Activated naive CD4-positive, alpha-beta T cell treated with anti-CD3 and anti-CD28 coated beads for 36 hours (primary cell): ENCODE data around the gene NUDT8. TPM values are rescaled to one million over a fixed set of nuclear protein-coding genes. Genes with fewer than 3 reads are reported as not detected.
"Not testable (repeated sequence)": the region's sequence is repeated elsewhere in the genome, so short reads cannot be mapped to it uniquely, and the experiment has no call there.

Experiments
- CTCF ChIA-PET: fragments of 350-600 bp; sonication (Branson Sonifier 250); formaldehyde crosslinking; loops from one replicate; lab custom pipeline; 2021; ENCODE audit warnings: antibody characterized with exemption; lab: Charles Lee
- DNase-seq: peaks from one replicate; pipeline ENCODE4 v3.0.0-alpha.2; 2020
- H3K27ac Mint-ChIP-seq: one replicate; pipeline ENCODE4 v1.8.0; 2021; ENCODE audit warnings: mild to moderate bottlenecking, mixed read lengths
- H3K27me3 Mint-ChIP-seq: one replicate; pipeline ENCODE4 v1.8.0; 2021; ENCODE audit warnings: low read depth, mixed read lengths
- H3K36me3 Mint-ChIP-seq: one replicate; pipeline ENCODE4 v1.8.0; 2021; ENCODE audit warnings: low read depth, mixed read lengths
- H3K4me1 Mint-ChIP-seq: one replicate; pipeline ENCODE4 v1.8.0; 2021; ENCODE audit warnings: low read depth, mixed read lengths
- H3K4me3 Mint-ChIP-seq: one replicate; pipeline ENCODE4 v1.8.0; 2021; ENCODE audit warnings: mild to moderate bottlenecking, moderate library complexity, mixed read lengths
- H3K9me3 Mint-ChIP-seq: one replicate; pipeline ENCODE4 v1.8.0; 2021; ENCODE audit warnings: mixed read lengths
- intact Hi-C: fragments of 100-400 bp; cut with micrococcal nuclease; formaldehyde crosslinking; loops from one replicate; pipeline ENCODE4 v1.15.1; 2023
- total RNA-seq, 2 experiments: library from RNA; stranded (reverse); gene quantifications; one replicate each; pipeline ENCODE4 v1.2.3, GENCODE V29; 2021

The NUDT8 gene
- total RNA-seq, 2 experiments from 2014 or later, result 29.7 to 30.4 TPM

DNA sequence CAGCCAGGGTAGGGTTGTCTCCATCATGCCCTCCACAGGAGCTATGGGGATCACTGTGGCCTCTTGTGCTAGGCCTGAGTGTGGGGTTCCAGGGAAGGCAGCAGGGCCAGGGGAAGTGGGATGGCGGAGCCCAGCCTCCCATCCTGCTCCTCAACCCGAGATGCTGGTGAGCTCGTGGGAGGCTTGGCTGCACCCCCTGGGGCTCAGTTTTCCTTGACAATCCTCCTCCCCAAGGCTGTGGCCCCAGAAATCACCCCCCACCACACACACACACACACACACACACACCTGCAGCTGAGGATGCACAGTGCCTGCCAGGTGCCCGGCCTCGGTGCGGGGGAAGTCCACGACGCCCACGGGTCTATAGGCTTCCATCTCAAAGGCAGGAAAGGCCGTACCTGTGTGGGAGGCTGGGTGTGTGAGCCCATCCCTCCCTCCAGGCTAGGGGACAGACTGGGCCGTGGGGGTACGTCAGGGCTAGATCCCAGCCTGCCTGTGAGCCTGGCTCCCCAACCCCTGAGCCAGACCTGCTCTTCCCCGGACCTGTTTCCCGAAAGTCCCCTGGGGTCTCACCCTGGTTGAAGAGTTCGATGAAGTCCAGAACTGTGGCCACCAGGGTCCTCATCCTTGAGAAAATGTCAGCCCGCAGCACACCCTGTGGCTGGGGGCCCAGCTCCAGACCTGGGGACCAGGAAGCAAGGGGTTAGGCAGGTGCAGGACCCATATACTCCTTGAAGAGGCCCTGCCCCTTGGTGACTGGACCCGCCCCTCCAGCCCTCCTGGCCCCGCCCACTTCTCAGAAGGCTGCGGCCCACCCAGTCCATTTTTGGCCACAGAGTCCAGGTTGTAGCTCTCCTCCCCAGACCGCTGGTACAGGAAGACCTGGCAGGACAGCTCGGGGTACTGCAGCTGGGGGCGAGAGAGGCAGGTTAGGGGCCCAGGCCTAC, 15.0 kb upstream of the NUDT8 start:
- Mint-ChIP-seq H3K27ac (no peak overlapping the region), H3K4me1 (peaks cover 25% of the 10 kb centered on the region), H3K9me3 (no peaks in the 10 kb centered on the region), H3K36me3 (no peaks in the 10 kb centered on the region), H3K4me3 (no peak overlapping the region), H3K27me3 (peaks cover 2% of the 10 kb centered on the region)
- intact Hi-C loops, result loop anchor here (5.0 kb wide), 2 partner anchors 83 to 148 kb away; no protein-coding TSS in a partner anchor
- CTCF ChIA-PET, result interaction anchor here (0.5 to 1.8 kb wide), 3 partner anchors 15 to 237 kb away, joined by 3 to 7 read pairs (median 5); partner anchors contain the start of gene NUDT8
- no peak for DNase-seq

DNA sequence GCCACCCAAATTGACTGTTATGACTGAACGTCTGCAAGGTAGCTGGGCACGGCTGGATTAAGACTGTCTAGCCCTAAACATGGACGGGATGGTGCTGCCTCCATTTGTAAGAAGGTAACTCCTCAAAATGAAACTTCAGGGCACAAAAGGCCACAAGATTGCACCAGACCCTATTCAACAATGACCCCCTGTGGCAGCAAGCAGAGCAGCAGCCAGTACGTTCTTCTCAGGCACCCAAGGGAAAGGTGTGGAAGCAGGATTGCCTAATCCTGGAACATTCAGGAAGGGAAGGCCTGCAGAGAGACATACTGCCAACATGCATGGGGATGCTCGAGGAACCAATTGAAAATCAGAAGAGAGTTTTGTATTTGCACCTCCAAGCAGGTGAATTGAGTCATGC, 14.3 kb upstream of the NUDT8 start:
- Mint-ChIP-seq H3K27ac (no peak overlapping the region), H3K4me3 (no peak overlapping the region), H3K4me1 (peaks cover 21% of the 10 kb centered on the region), H3K36me3 (no peaks in the 10 kb centered on the region), H3K27me3 (peaks cover 2% of the 10 kb centered on the region), H3K9me3 (no peaks in the 10 kb centered on the region)
- CTCF ChIA-PET, result interaction anchor here (0.5 kb wide), 1 partner anchor 185 kb away, joined by 5 read pairs; no protein-coding TSS in a partner anchor
- intact Hi-C loops, result loop anchor here (5.0 kb wide), 1 partner anchor 148 kb away; no protein-coding TSS in a partner anchor
- DNase-seq, result no peak

DNA sequence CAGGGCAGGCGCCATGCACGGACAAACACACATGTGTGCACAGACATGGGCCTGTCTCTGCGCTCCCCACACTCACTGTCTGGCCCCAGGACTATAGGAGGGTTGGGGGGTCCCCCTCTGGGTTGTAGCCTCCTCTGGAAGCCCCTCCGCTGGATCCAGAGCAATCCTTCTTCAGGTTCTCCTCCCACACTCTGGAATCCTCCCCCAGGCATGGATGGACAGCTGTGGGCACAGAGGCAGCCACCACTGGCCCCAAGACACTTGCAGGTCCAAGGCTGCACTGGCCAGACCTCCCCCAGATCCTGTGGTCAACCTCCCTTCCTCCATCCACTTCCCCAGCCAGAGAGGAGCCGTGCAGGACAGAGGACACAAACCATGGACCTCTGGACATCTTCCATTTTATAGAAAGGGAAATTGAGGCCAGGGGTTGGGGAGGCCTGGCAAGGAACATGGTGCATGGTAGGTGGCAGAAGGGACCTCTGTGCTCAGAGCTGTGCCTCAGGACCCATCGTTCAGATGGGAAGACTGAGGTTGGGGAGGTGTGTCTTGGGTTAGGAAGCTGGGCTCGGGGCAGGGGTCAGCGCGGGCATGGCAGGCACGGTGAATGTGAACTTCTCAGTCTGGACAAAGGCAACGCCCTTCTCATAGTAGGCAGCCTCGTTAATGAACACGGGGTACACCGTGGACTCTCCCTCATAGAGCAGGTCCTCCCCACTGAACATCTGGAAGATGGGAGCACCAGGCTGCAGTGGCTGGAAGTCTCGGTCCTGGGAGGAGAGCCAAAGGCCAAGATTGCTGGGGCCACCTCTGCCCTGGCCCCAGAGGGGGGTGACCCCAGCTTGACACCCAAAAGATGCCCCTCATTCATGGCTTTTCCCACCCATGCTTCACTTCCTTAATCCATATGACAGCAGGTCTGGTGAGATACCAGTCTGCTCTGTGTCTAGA, 12.7 kb upstream of the NUDT8 start:
- intact Hi-C loops, result loop anchor here (5.0 kb wide), 1 partner anchor 150 kb away; no protein-coding TSS in a partner anchor
- Mint-ChIP-seq H3K27ac (no peak overlapping the region), H3K4me1 (peaks cover 15% of the 10 kb centered on the region), H3K4me3 (no peak overlapping the region), H3K36me3 (no peaks in the 10 kb centered on the region), H3K9me3 (no peaks in the 10 kb centered on the region), H3K27me3 (peaks cover 2% of the 10 kb centered on the region)
- CTCF ChIA-PET, result interaction anchor here (0.6 to 1.5 kb wide), 3 partner anchors 13 to 44 kb away, joined by 3 read pairs; no protein-coding TSS in a partner anchor
- DNase-seq, result no peak

DNA sequence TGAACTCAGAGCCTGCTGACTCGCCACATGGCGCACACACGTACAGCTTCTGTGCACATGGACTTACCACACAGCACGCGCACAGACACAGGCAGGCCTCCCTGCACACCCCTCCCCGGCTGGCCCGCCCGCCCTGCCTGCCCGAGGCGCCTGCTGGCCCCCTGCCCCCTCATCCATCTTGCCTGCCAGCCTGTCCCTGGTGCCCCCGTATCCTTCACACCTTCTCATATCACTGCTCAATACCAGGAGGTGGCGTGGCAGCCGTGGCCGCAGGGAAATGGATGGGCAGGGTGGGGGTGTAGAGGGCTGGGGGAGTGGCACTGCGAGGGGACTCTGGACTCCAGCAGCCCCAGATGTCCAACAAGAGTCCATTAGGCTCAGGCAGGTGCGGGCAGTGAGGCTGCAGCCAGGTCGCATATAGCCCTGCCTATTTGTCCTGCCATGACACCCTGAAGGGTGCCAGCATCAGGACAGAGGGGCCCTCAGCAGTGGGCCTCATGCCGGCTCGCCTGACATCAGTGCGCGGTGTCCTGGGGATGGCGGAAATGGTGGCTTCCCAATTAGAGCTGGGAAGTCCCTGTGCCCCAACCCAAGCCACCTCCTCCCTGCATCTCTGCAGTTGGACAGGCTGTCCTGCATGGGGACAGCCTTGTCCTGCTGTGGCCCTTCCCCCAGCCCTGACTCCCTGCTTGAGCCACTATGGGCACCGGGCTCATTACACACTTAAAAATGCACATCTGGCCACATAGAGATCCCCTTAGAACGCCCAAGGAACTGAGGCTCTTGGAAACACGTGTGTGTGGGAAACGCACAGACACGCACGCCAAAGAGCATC, 11.8 kb upstream of the NUDT8 start:
- no peak overlapping the region for H3K4me3 Mint-ChIP-seq
- no peaks in the 10 kb centered on the region for H3K9me3 Mint-ChIP-seq
- no peaks in the 10 kb centered on the region for H3K36me3 Mint-ChIP-seq
- peaks cover 2% of the 10 kb centered on the region for H3K27me3 Mint-ChIP-seq
- DNase-seq, result no peak
- H3K4me1 Mint-ChIP-seq, result peaks cover 7% of the 10 kb centered on the region
- CTCF ChIA-PET, result no interaction called here
- intact Hi-C loops, result loop anchor here (5.0 kb wide), 1 partner anchor 151 kb away; no protein-coding TSS in a partner anchor
- H3K27ac Mint-ChIP-seq, result no peak overlapping the region

DNA sequence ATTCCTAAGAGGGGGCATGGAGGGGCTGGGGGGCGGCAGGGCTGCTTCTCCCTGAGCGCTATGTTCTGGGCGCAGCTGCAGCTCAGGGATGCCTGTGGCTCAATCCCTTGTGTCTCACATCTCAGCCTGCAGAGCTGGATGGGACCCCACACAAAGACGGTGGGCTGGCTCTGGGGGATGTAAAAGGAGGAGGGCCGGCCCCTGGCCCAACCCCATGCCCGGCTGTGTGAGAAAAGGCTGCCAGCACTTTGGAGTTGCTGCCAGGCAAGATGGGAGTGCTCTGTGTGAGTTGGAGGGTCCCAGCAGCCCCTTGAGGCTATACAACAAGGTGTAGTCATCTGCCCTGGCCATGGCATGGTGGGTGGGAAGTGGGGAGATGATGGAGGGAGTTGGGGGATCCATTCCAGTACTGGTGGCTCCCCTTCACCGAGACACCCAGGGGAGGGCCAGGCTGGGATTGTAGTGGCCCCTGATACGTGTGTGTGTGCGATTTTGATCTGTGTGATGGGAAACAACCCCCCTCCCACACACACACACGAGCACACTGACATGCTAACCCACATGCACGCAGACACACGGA, 11.1 kb upstream of the NUDT8 start:
- Mint-ChIP-seq H3K27ac (no peak overlapping the region), H3K4me1 (peaks cover under 1% of the 10 kb centered on the region), H3K4me3 (no peak overlapping the region), H3K27me3 (no peaks in the 10 kb centered on the region), H3K9me3 (no peaks in the 10 kb centered on the region), H3K36me3 (no peaks in the 10 kb centered on the region)
- DNase-seq, result no peak
- intact Hi-C loops, result loop anchor here (5.0 kb wide), 1 partner anchor 151 kb away; no protein-coding TSS in a partner anchor
- CTCF ChIA-PET, result interaction anchor here (0.9 to 1.5 kb wide), 2 partner anchors 17 to 73 kb away, joined by 3 read pairs; no protein-coding TSS in a partner anchor

DNA sequence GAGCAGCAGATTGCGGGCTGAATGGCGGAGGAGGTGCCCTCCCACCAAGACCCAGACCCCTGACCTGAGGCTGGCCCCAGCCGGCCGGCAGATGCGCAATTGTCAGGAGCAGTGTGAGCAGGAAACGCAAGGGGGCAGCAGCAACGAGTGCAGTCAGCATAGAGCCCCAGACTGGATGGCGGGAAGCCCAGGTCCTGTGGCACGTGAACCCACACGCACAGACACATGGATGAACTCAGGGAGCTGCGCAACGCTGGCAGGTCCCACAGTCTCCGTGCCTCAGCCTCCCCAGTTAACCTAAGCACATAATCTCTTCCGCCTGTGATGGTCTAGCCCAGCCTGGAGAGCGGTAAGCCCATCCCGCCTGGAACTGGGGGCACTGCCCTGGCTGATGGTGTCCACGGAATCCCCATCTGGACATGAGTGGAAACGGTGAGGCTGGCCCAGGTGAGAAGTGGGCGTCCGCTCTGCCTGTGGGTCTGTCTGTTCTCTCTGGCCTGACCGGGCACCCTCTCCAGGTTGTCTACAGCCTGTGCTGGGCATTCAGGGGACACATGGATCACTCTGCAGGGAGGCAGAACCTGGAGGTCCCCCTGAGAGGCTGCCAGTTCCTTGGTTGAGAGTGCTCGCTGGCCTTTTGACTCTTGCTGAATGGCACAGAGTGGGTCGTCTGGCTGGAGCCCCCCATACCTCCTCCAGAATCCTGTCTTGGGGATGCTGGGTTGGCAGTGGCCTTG, 10.5 kb upstream of the NUDT8 start:
- intact Hi-C loops, result loop anchor here (5.0 kb wide), 1 partner anchor 152 kb away; no protein-coding TSS in a partner anchor
- CTCF ChIA-PET, result interaction anchor here (0.9 to 1.5 kb wide), 4 partner anchors 8 to 72 kb away, joined by 3 to 5 read pairs (median 4); partner anchors contain the start of gene NUDT8
- no peaks in the 10 kb centered on the region for H3K36me3 Mint-ChIP-seq
- no peaks in the 10 kb centered on the region for H3K27me3 Mint-ChIP-seq
- no peaks in the 10 kb centered on the region for H3K9me3 Mint-ChIP-seq
- H3K27ac Mint-ChIP-seq, result no peak overlapping the region
- no peak overlapping the region for H3K4me3 Mint-ChIP-seq
- DNase-seq, result peak; percentile 69
- H3K4me1 Mint-ChIP-seq, result no peaks in the 10 kb centered on the region

DNA sequence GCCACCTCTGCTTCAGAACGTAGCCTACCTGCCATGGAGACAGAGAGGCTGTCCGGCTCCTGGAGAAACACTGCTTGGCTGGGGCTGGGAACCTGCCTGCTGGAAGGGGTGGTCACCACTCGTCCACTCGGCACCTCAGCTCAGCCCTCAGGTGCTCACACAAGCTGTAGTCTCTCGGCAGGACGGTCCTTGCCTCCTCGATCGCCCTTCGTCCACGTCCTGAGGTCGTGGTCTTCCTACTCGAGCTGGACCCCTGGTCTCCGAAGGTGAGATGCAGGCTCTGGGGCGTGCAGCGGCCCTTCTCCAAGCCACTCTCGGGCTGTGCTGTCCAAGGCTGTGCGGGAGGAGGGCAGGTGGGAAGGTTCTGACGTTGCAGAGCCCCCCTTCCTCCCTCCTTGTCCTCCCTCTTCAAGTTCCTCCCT, 9.7 kb upstream of the NUDT8 start, which contains the start of gene TBX10:
Gene TBX10, minus strand, starts transcription at position 326 of the 422 bp plus-strand sequence. Its CDS starts 291 bp downstream, at position 35.
- H3K27ac Mint-ChIP-seq, result no peak within 1 kb of the TSS
- CTCF ChIA-PET, result interaction anchor here (0.9 to 1.5 kb wide), 4 partner anchors 9 to 71 kb away, joined by 3 to 5 read pairs (median 4); partner anchors contain the start of gene NUDT8
- intact Hi-C loops, result no loop called here

DNA sequence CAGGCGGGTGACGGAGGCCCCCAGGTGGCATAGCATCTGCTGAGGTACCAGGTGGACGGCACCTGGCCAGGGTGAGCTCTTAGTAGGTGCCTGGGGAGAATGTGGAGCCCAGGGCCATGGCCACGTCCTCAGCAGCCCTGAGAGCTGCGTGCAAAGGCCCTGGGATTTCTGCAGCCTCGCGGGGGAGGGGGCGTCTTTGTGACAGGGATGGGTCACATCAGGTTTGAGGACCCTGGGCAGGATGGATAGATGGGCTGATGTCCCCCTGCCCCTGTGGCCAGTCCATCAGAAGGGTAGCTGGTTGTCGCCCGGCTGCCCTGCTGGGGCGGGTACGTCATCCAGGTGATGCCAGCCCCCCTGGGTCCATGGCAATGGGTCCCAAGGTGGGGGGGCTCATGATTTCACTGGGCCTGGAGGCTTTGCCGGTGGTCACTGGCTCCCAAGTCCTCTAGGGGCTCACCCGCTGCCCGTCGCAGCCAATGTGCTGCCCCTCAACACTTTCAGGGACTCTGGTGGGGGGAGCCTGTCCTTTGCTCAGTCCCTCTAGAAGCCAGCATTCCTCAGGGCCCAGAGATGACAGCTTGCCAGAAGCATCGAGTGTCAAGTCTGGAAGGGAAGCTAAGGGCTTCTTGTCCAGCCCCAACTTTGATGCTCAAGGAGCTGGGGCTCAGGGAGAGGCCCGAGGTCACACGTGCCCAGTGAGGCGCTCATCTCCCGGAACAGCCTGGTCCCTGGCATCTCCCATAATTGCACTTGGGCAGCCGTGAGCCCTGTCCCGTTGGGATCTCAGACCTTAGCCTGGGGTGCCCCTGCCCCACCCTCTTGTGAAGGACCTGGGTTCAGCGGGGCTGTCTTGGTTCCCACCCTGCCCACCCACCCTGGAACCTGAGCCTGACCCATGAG, 9.0 kb upstream of the NUDT8 start:
- CTCF ChIA-PET, result interaction anchor here (1.2 to 1.4 kb wide), 2 partner anchors 9 to 10 kb away, joined by 5 read pairs; partner anchors contain the start of gene NUDT8
- no peaks in the 10 kb centered on the region for H3K4me1 Mint-ChIP-seq
- DNase-seq, result no peak

More for the DNA sequence above, 9.7 kb upstream of the NUDT8 start, which contains the start of gene TBX10:
- Mint-ChIP-seq H3K9me3 (no peaks in the 10 kb centered on the region), H3K4me3 (no peak within 1 kb of the TSS), H3K36me3 (no peaks in the 10 kb centered on the region), H3K4me1 (no peaks in the 10 kb centered on the region), H3K27me3 (no peaks in the 10 kb centered on the region)
- no peak for DNase-seq

DNA sequence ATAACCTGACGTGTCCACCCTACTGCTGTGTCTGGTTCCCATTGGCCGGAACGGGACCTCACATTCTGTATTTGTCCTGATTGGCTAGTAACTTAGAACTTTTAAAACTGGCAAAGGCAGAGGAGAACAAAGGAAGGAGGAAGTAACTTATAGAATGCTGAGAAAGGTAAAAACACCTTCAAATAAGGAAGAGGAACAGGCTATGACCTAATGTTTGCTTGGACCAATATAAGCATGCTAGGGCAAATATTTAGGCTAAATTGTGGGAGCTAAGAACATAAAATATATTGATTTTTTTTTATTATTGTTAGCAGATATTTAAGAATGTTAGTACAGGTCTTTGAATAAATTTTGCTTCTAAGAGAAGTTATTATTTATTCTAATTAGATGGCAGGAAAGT, 7.7 kb upstream of the NUDT8 start:
- H3K4me1 Mint-ChIP-seq, H3K4me3 Mint-ChIP-seq, DNase-seq, H3K27ac Mint-ChIP-seq, intact Hi-C loops, H3K9me3 Mint-ChIP-seq, CTCF ChIA-PET, H3K27me3 Mint-ChIP-seq, H3K36me3 Mint-ChIP-seq: not testable (repeated sequence)

More for the DNA sequence above, 9.0 kb upstream of the NUDT8 start:
- no peaks in the 10 kb centered on the region for H3K36me3 Mint-ChIP-seq
- intact Hi-C loops, result no loop called here
- H3K27me3 Mint-ChIP-seq, result no peaks in the 10 kb centered on the region
- no peak overlapping the region for H3K27ac Mint-ChIP-seq
- H3K9me3 Mint-ChIP-seq, result no peaks in the 10 kb centered on the region
- no peak overlapping the region for H3K4me3 Mint-ChIP-seq
